GM23338 (cell line): ENCODE results near the gene TBC1D9. TPM values are rescaled to one million over a fixed set of nuclear protein-coding genes. Genes with fewer than 3 reads are reported as not detected.
A peak's percentile ranks its signal among the peaks of the same experiment; 100 is the strongest.

Experiments
- ATAC-seq: fragments of 200-7000 bp; cut with Tn5 transposase; 3 replicates; pipeline ENCODE4 v1.9.1; 2020
- DNase-seq: peaks from one replicate; pipeline ENCODE4 v3.0.0-alpha.2; 2015; ENCODE audit warnings: low spot score
- H2AFZ ChIP-seq: fragments of 200-600 bp; sonication (generic); 2 replicates; pipeline ENCODE4 v1.8.0; 2016; ENCODE audit warnings: antibody characterized with exemption, mild to moderate bottlenecking, moderate library complexity
- H3F3A ChIP-seq: fragments of 200-600 bp; sonication (generic); replicated peaks from 2 replicates; pipeline ENCODE4 v1.8.0; 2017; ENCODE audit warnings: antibody characterized with exemption, mixed run types, low read depth
- H3K27ac ChIP-seq: fragments of 200-600 bp; sonication (generic); 2 replicates; pipeline ENCODE4 v1.6.1; 2016; ENCODE audit warnings: low read depth
- H3K27me3 ChIP-seq: fragments of 200-600 bp; sonication (generic); 2 replicates; pipeline ENCODE4 v1.8.0; 2016; ENCODE audit warnings: mild to moderate bottlenecking, mixed run types, moderate library complexity; ENCODE audit not compliant: insufficient read depth
- H3K36me3 ChIP-seq: fragments of 200-600 bp; sonication (generic); 2 replicates; pipeline ENCODE4 v1.8.0; 2016; ENCODE audit warnings: mild to moderate bottlenecking; ENCODE audit not compliant: insufficient read depth
- H3K4me1 ChIP-seq: fragments of 200-600 bp; sonication (generic); 2 replicates; pipeline ENCODE4 v1.8.0; 2016; ENCODE audit warnings: mild to moderate bottlenecking, moderate library complexity; ENCODE audit not compliant: insufficient read depth
- H3K4me2 ChIP-seq: fragments of 200-600 bp; sonication (generic); 2 replicates; pipeline ENCODE4 v1.7.1; 2017; ENCODE audit warnings: mixed run types
- H3K4me3 ChIP-seq: fragments of 200-600 bp; sonication (generic); 2 replicates; pipeline ENCODE4 v1.6.1; 2016; ENCODE audit warnings: mixed run types
- H3K79me2 ChIP-seq: fragments of 200-600 bp; sonication (generic); replicated peaks from 2 replicates; pipeline ENCODE4 v1.8.0; 2017; ENCODE audit warnings: mild to moderate bottlenecking; ENCODE audit not compliant: insufficient read depth
- H3K9me2 ChIP-seq: fragments of 200-600 bp; sonication (generic); 2 replicates; pipeline ENCODE4 v1.8.0; 2017; ENCODE audit not compliant: insufficient read depth
- H4K20me1 ChIP-seq: fragments of 200-600 bp; sonication (generic); replicated peaks from 2 replicates; pipeline ENCODE4 v1.8.0; 2017; ENCODE audit warnings: mild to moderate bottlenecking; ENCODE audit not compliant: insufficient read depth
- H3K27ac Mint-ChIP-seq: 2 replicates; pipeline ENCODE4 v1.8.0; 2020; ENCODE audit warnings: inconsistent platforms, mild to moderate bottlenecking, moderate library complexity, mixed read lengths
- H3K27me3 Mint-ChIP-seq: 3 replicates; pipeline ENCODE4 v1.8.0; 2022; ENCODE audit warnings: low read depth, mild to moderate bottlenecking, moderate library complexity, mixed read lengths, inconsistent platforms; ENCODE audit not compliant: insufficient read depth, poor library complexity
- H3K36me3 Mint-ChIP-seq: 3 replicates; pipeline ENCODE4 v1.8.0; 2021; ENCODE audit warnings: low read depth, mild to moderate bottlenecking, inconsistent platforms, moderate library complexity, mixed read lengths
- H3K4me1 Mint-ChIP-seq: 3 replicates; pipeline ENCODE4 v1.8.0; 2020; ENCODE audit warnings: mild to moderate bottlenecking, inconsistent platforms, mixed read lengths
- H3K4me3 Mint-ChIP-seq: 3 replicates; pipeline ENCODE4 v1.8.0; 2021; ENCODE audit warnings: moderate library complexity, mild to moderate bottlenecking, inconsistent platforms, mixed read lengths
- H3K9me3 Mint-ChIP-seq: 3 replicates; pipeline ENCODE4 v1.8.0; 2020; ENCODE audit warnings: moderate library complexity, mild to moderate bottlenecking, inconsistent platforms, mixed read lengths
- CREB1 ChIP-seq: fragments of 250-450 bp; sonication (Bioruptor Pico); IDR thresholded peaks from 2 replicates; pipeline ENCODE4 v1.5.0; 2020; ENCODE audit warnings: low read depth, mild to moderate bottlenecking, moderate library complexity
- CTCF ChIP-seq, 2 experiments: fragments of 200-600 bp in 1 of 2; sonication (generic) in 1 of 2; conservative IDR thresholded peaks; 2 replicates each; pipeline versions ENCODE4 v1.5.1 to v1.6.1; 2016 to 2017; ENCODE audit warnings: antibody characterized with exemption in 2 of 2, low read depth in 2 of 2, mild to moderate bottlenecking in 2 of 2, moderate library complexity in 1 of 2
- ETS1 ChIP-seq: IDR thresholded peaks from 2 replicates; pipeline ENCODE4 v1.6.1; 2016; ENCODE audit warnings: antibody characterized with exemption
- EZH2 ChIP-seq: fragments of 200-600 bp; sonication (generic); IDR thresholded peaks from one replicate; pipeline ENCODE4 v1.8.0; 2017; ENCODE audit warnings: antibody characterized with exemption, mild to moderate bottlenecking, low read depth; ENCODE audit not compliant: unreplicated experiment
- JUNB ChIP-seq: IDR thresholded peaks from one replicate; pipeline ENCODE4 v1.6.1; 2016; ENCODE audit warnings: antibody characterized with exemption; ENCODE audit not compliant: unreplicated experiment
- NANOG ChIP-seq: IDR thresholded peaks from 2 replicates; pipeline ENCODE4 v1.6.1; 2016; ENCODE audit warnings: antibody characterized with exemption, borderline replicate concordance
- POLR2AphosphoS5 ChIP-seq: IDR thresholded peaks from 2 replicates; pipeline ENCODE4 v1.6.1; 2016; ENCODE audit warnings: antibody characterized with exemption, low read depth
- REST ChIP-seq: IDR thresholded peaks from one replicate; pipeline ENCODE4 v1.6.1; 2018; ENCODE audit warnings: antibody characterized with exemption; ENCODE audit not compliant: unreplicated experiment
- STAT1 ChIP-seq: IDR thresholded peaks from one replicate; pipeline ENCODE4 v1.6.1; 2016; ENCODE audit warnings: antibody characterized with exemption; ENCODE audit not compliant: unreplicated experiment
- ZNF114 ChIP-seq: fragments of 250-450 bp; sonication (Bioruptor Pico); IDR thresholded peaks from 2 replicates; pipeline ENCODE4 v1.5.0; 2020; ENCODE audit warnings: mild to moderate bottlenecking, moderate library complexity
- ZNF331 ChIP-seq: fragments of 250-450 bp; sonication (Bioruptor Pico); IDR thresholded peaks from 2 replicates; pipeline ENCODE4 v1.5.0; 2020; ENCODE audit warnings: low read depth, mild to moderate bottlenecking, moderate library complexity
- ZNF462 ChIP-seq: fragments of 250-450 bp; sonication (Bioruptor Pico); IDR thresholded peaks from 2 replicates; pipeline ENCODE4 v1.5.0; 2020; ENCODE audit warnings: mild to moderate bottlenecking, moderate library complexity
- long read RNA-seq: library from polyadenylated mRNA; unstranded; transcript quantifications from one replicate; pipeline ENCODE4 v2.0.0, GENCODE V29; 2020; ENCODE audit not compliant: unreplicated experiment
- polyA plus RNA-seq: library from polyadenylated mRNA; unstranded; fragments of >200 nt; fragmentation: Nextera tagmentation; extraction: Ambion mirVana; gene quantifications from 2 replicates; pipeline ENCODE4 v1.2.1, GENCODE V29; 2016
- total RNA-seq: library from RNA; depleted of rRNA; stranded (reverse); fragments of >200 nt; shearing (Covaris generic); gene quantifications from 2 replicates; pipeline ENCODE4 v1.2.3, GENCODE V29; 2014; rRNA removed

TBC1D9 gene
- 0.56 and 0.66 TPM in 2 replicates for total RNA-seq
- polyA plus RNA-seq: 0.03 and 0.19 TPM in 2 replicates
- long read RNA-seq: 0 reads

GRCh38 chr4:140756319-140757231 is at the start of gene TBC1D9:
Gene TBC1D9 (minus strand): TSS chr4:140756385. CDS start chr4:140756045, 340 bp downstream.
- TF ChIP-seq CTCF (conservative IDR thresholded peaks at IDR 0.05; ENCODE audit: low read depth in 2 of 2): no peak
- TF ChIP-seq NANOG: peak; percentile 43; the same call in 1 of the 2 replicates
- no peak for TF ChIP-seq ZNF462 (CRISPR knock-in tag)
- TF ChIP-seq CREB1 (CRISPR knock-in tag): peak; percentile 77
- no peak for TF ChIP-seq ETS1
- no peak for TF ChIP-seq STAT1
- 0 out of 2 replicates have a peak, but pooled peaks have one; percentile 22 for TF ChIP-seq POLR2AphosphoS5
- TF ChIP-seq ZNF114: no peak
- no peak for TF ChIP-seq ZNF331 (CRISPR knock-in tag)
- no peak for TF ChIP-seq EZH2
- TF ChIP-seq REST: no peak
- TF ChIP-seq JUNB: no peak
- H3K27me3 ChIP-seq: peaks cover 94% of the 10 kb centered on the region
- no peak within 1 kb of the TSS for H3K27ac ChIP-seq
- H2AFZ ChIP-seq: peak within 1 kb of the TSS; percentile 13
- Mint-ChIP-seq H3K36me3 (no peaks in the 10 kb centered on the region), H3K27me3 (peaks cover 39% of the 10 kb centered on the region), H3K9me3 (no peaks in the 10 kb centered on the region), H3K4me3 (peak within 1 kb of the TSS; percentile 73), H3K4me1 (peaks cover 11% of the 10 kb centered on the region), H3K27ac (no peak within 1 kb of the TSS)
- peaks cover 8% of the 10 kb centered on the region; the same call in 1 of the 2 replicates for H4K20me1 ChIP-seq
- no peaks in the 10 kb centered on the region for H3K9me2 ChIP-seq
- H3K4me2 ChIP-seq: peak within 1 kb of the TSS; percentile 75
- H3K4me1 ChIP-seq: peaks cover 5% of the 10 kb centered on the region; the same call in 1 of the 2 replicates
- H3K79me2 ChIP-seq: no peaks in the 10 kb centered on the region
- peak; percentile 97 for DNase-seq
- ATAC-seq: peak; percentile 82
- peak within 1 kb of the TSS; percentile 57 for H3K4me3 ChIP-seq
- no peaks in the 10 kb centered on the region for H3F3A ChIP-seq
- H3K36me3 ChIP-seq: no peaks in the 10 kb centered on the region
